ENCODE data around the gene ABLIM2. TPM values are rescaled to one million over a fixed set of nuclear protein-coding genes. Genes with fewer than 3 reads are reported as not detected.
A peak's percentile ranks its signal among the peaks of the same experiment; 100 is the strongest.

ABLIM2 gene
- total RNA-seq, 4 donors from 2014 or later: 177 to 281 (median 244) TPM

DNA sequence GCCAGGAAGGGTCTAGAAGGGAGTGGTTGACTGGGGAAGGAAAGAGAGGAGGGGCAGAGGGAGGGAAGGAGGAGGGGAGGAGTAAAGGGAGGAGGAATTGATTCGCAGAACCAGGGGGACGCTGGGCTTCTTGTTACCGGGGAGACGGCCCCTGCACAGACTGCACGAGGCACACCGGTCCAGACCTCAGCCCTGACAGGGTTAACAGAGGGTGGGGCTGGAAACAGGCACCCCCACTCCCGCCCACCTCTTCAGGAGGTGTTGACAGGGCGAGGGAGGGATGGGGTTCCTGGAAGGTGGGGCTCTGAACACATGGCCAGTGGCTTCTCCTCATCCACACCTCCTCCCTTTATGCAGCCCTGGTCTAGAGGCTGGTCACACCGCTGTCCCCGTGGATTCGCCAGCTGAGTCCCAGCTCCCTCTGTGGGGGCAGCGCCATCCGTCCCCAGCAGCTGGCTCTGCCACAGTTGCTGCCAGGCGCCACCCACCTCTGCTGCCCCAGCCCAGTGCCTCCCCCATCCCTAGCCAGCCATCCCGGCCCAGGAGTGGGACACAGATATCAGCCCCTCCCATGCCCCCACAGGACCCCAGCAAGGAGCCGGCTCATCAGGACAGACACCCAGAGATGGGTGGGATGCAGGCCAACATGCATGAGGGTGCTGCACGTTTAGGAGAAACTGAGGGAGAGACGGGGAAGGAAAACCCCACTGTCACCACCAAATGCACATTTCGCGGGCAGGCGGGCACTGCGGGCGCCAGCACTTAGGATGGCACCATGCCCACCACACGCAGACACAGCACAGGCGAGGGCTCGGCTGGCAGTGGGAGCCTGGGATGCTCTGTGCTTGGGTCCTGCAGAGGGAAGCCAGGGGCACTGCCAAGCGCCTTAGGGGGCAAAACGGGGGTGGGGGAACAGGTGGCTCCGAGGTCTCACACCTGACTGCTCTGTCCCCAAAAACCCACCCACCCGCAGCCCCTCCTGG, 87.6 kb downstream of the ABLIM2 start:
- Histone ChIP-seq H3K36me3 (peaks cover 0 to 40% of the 10 kb centered on the region in 2 donors), H3K4me3 (no peak overlapping the region), H3K4me1 (peaks cover 29 to 37% of the 10 kb centered on the region in 2 donors), H3K27me3 (no peaks in the 10 kb centered on the region), H3K27ac (peak overlapping the region; percentile 89 to 95 (median 92)), H3K9me3 (no peaks in the 10 kb centered on the region)
- TF ChIP-seq POLR2A (IDR thresholded peaks at IDR 0.05) (no peak), CTCF (IDR thresholded peaks at IDR 0.05 in 4 of 5, conservative IDR thresholded peaks at IDR 0.05 in 1 of 5) (no peak)
- DNase-seq (no peak), ATAC-seq (no peak)
- intact Hi-C loops (cut with DNase I; ENCODE audit: low total_unique reads) (no loop called here), in situ Hi-C loops (cut with MboI; ENCODE audit: low sequenced_read_pairs in 4 of 4) (no loop called here)

DNA sequence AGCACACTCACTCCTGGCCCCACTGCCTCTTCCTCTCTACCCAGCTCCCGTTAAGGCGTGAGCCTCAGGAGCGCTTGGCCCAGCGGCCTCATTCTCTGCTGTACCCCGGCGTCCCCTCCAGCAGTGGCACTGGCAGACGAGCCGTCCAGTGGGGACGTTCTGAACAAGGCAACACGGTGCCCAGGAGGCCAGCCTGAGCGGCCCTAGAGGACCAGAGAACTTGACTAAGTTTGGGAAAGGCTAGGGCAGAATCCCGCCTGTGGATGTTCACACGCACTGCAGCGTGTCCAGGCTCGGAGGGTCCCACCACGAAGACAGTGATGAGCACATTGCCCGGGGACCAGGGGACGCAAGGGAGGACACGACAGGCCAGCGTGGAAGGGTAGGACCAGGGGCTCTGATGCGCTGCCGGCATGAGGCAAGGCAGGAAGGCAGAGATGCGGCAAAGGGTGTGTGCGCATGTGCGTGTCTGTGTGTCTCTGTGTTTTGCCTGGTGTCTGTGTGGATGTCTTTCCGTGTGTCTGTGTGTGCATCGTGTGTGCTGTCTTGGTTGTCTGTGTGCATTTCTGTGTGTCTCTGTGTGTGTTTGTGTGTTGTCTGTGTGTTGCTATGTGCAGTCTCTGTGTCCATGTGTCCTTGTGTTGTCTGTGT, 89.4 kb downstream of the ABLIM2 start:
- Histone ChIP-seq H3K4me1 (peaks cover 29 to 37% of the 10 kb centered on the region in 2 donors), H3K27ac (peak overlapping the region; percentile 89 to 95 (median 92)), H3K4me3 (no peak overlapping the region), H3K9me3 (no peaks in the 10 kb centered on the region), H3K36me3 (peaks cover 0 to 34% of the 10 kb centered on the region in 2 donors), H3K27me3 (no peaks in the 10 kb centered on the region)
- DNase-seq (peak in 1 of 2 donors; percentile 57), ATAC-seq (no peak)
- in situ Hi-C loops (cut with MboI; ENCODE audit: low sequenced_read_pairs in 4 of 4): no loop called here
- TF ChIP-seq POLR2A (IDR thresholded peaks at IDR 0.05): no peak
- no peak for TF ChIP-seq CTCF (IDR thresholded peaks at IDR 0.05 in 4 of 5, conservative IDR thresholded peaks at IDR 0.05 in 1 of 5)
- intact Hi-C loops (cut with DNase I; ENCODE audit: low total_unique reads): no loop called here

DNA sequence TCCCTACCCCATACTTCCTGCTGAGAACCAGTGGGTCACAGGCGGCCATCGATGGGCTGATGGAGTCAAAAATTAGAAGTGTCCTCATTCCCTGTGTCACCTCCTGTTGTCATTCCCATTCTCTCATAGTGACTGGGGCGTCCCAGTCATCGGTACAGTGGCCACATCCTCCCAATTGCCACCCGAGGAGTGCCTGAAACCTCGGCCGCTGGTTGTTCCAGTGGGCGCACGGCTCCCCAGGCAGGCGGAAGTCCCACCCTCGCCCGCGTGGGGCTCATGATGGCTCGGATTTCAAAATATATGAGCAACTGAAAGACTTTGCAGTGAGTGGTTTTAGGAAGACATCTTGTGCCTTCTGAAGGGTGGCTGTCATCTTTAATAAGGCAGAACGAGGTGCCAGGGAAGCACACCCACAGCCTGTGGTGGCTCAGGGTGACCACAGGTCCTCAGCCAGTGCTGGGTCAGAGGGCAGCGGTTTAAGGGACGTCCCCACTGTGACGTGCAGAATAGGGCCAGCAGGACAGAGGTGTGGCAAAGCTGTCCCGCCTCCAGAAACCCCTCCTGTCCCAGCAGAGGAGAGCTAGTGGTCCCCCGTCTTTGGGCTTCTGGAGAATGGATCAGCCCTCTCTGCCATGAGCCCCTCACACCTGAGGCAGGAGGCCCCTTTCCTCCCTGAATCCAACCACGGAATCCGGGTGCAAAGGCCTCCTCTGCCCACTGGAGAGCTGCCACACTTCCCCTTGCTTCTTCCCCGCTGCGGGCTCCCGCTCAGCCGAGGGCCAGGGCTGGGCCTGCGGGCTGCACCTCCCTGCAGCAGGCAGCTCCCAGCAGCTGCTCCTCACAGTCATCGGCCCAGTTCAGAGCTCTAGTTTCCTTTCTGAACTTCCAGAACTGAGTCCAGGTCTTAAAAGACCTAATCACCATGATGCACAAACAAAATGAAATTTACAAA, 90.4 kb downstream of the ABLIM2 start:
- TF ChIP-seq POLR2A (IDR thresholded peaks at IDR 0.05) (peak; percentile 23 to 56), CTCF (IDR thresholded peaks at IDR 0.05 in 4 of 5, conservative IDR thresholded peaks at IDR 0.05 in 1 of 5) (no peak)
- Histone ChIP-seq H3K27me3 (no peaks in the 10 kb centered on the region), H3K27ac (peak overlapping the region; percentile 89 to 95 (median 92)), H3K4me1 (peaks cover 29 to 37% of the 10 kb centered on the region in 2 donors), H3K9me3 (no peaks in the 10 kb centered on the region), H3K36me3 (peaks cover 0 to 36% of the 10 kb centered on the region in 2 donors), H3K4me3 (no peak overlapping the region)
- in situ Hi-C loops (cut with MboI; ENCODE audit: low sequenced_read_pairs in 4 of 4): no loop called here
- peak; percentile 45 to 78 for DNase-seq
- intact Hi-C loops (cut with DNase I; ENCODE audit: low total_unique reads): loop anchor here (1.0 to 2.0 kb wide), 2 partner anchors 33 to 97 kb away; no protein-coding TSS in a partner anchor
- peak; percentile 59 to 63 for ATAC-seq

DNA sequence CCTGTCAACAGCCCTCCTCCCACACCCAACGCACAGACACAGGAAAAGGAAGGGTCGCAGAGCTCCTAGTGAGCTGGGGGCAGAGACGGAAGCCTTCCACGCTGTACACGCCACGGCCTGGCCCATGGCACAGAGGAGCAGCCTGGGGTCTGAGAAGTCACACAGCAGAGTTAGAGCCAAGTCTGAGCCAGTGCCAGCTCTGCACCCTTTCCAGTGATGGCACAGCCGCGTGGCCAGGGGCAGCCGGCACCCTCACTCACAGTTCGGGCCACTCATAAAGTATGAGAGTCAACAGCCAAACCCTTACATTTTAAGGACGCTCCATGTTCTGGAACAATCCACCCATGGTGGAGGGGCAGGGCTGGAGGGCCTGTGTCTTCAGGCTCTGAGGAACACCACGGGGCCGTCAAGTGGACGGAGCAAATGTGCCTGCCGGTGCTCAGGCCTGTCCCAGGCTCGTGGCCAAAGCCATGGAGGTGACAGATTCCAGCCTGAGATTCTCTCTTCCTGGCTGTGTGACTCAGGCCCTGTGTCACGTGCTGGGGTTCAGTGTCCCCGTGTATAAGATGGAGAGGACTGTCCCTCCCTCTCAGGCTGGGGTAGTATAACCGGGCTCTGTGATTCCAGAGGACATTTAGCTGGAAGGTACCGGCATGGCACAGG, 91.2 kb downstream of the ABLIM2 start:
- Histone ChIP-seq H3K9me3 (no peaks in the 10 kb centered on the region), H3K36me3 (peaks cover 0 to 28% of the 10 kb centered on the region in 2 donors), H3K4me3 (no peak overlapping the region), H3K4me1 (peaks cover 29 to 37% of the 10 kb centered on the region in 2 donors), H3K27ac (peak overlapping the region; percentile 89 to 95 (median 92)), H3K27me3 (no peaks in the 10 kb centered on the region)
- ATAC-seq: peak; percentile 81 to 82
- peak; percentile 94 to 96 for DNase-seq
- in situ Hi-C loops (cut with MboI; ENCODE audit: low sequenced_read_pairs in 4 of 4): no loop called here
- TF ChIP-seq POLR2A (IDR thresholded peaks at IDR 0.05) (no peak), CTCF (IDR thresholded peaks at IDR 0.05 in 4 of 5, conservative IDR thresholded peaks at IDR 0.05 in 1 of 5) (peak in 1 of 5 experiments; percentile 4)
- intact Hi-C loops (cut with DNase I; ENCODE audit: low total_unique reads): loop anchor here (2.0 kb wide), 1 partner anchor 33 kb away; no protein-coding TSS in a partner anchor

Measured in gastrocnemius medialis (tissue), 4 donors.